AG04449 (cell line): ENCODE results near the gene GINS2.

Experiments used
- CTCF ChIA-PET: fragments of 350-600 bp; formaldehyde crosslinking; extraction: SDS; loops from one replicate; lab custom pipeline; 2021; ENCODE audit warnings: antibody characterized with exemption; lab: Yijun Ruan, JAX
- POLR2A ChIA-PET: fragments of 400-600, 350-600 bp; formaldehyde crosslinking; extraction: SDS; loops from one replicate; lab custom pipeline; 2020; ENCODE audit warnings: antibody characterized with exemption, inconsistent platforms; lab: Yijun Ruan, JAX
- DNase-seq: peaks from one replicate; pipeline ENCODE4 v3.0.0-alpha.2; 2010; ENCODE audit warnings: low read depth, low spot score
- H3K4me3 ChIP-seq: 2 replicates; pipeline ENCODE4 v1.5.1; 2011; ENCODE audit warnings: low read depth, mild to moderate bottlenecking, control low read depth, low read length
- TF ChIP-seq, protein P1 (sequence below): IDR thresholded peaks from one replicate; pipeline ENCODE4 v1.5.1; 2011; ENCODE audit warnings: mild to moderate bottlenecking, moderate library complexity, low read length, control low read depth, inconsistent platforms; ENCODE audit not compliant: insufficient read depth; ENCODE audit errors: missing control alignments

GINS2 gene

DNA sequence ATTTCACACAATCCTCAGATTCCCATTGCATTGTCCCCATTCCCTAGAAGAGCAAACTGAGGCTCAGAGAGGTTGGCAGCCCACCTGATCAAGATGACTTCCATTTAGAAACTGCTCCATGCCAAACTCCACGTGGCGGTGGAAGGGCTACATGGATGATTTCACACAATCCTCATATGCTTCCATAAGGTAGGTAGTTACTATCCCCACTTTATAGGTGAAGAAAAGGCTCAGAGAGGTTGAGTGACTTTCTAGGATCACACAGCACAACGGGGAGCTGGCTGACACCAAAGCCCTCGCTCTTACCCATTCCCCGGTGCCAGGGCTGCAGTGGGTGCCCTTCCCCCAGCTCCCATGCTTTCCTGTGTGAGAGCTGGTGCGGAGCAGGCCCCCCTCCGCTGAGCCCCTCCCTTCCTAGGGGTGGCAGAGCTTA, 9.7 kb upstream of the GINS2 start:
- H3K4me3 ChIP-seq = no peak overlapping the region
- CTCF ChIA-PET = interaction anchor here (0.9 to 1.6 kb wide), 3 partner anchors 12 to 39 kb away, joined by 3 to 4 read pairs (median 4); no protein-coding TSS in a partner anchor
- POLR2A ChIA-PET = interaction anchor here (0.7 kb wide), 1 partner anchor 52 kb away, joined by 3 read pairs; no protein-coding TSS in a partner anchor
- TF ChIP-seq, protein P1, sequence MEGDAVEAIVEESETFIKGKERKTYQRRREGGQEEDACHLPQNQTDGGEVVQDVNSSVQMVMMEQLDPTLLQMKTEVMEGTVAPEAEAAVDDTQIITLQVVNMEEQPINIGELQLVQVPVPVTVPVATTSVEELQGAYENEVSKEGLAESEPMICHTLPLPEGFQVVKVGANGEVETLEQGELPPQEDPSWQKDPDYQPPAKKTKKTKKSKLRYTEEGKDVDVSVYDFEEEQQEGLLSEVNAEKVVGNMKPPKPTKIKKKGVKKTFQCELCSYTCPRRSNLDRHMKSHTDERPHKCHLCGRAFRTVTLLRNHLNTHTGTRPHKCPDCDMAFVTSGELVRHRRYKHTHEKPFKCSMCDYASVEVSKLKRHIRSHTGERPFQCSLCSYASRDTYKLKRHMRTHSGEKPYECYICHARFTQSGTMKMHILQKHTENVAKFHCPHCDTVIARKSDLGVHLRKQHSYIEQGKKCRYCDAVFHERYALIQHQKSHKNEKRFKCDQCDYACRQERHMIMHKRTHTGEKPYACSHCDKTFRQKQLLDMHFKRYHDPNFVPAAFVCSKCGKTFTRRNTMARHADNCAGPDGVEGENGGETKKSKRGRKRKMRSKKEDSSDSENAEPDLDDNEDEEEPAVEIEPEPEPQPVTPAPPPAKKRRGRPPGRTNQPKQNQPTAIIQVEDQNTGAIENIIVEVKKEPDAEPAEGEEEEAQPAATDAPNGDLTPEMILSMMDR = no peak
- DNase-seq = no peak

DNA sequence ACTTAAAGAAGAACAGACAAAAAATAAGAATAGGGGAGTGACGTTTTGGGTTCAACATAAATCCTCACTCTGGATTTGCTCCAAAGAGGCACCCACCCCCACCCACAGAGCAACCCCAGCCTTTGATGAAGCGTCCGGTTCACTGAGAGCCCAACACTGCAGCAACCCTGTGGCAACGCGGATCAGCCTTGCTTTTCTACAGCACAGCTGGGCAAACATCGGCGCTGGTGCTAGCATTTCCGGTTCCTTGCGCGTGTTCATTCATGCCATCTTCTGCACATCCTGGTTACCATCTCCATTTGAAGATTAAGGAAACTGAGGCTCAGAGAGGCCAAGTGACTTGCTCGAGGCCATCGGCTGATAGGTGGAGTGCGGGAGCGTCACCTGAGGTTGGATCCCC, 8.7 kb upstream of the GINS2 start:
- CTCF ChIA-PET = interaction anchor here (1.4 kb wide), 1 partner anchor 15 kb away, joined by 3 read pairs; no protein-coding TSS in a partner anchor

DNA sequence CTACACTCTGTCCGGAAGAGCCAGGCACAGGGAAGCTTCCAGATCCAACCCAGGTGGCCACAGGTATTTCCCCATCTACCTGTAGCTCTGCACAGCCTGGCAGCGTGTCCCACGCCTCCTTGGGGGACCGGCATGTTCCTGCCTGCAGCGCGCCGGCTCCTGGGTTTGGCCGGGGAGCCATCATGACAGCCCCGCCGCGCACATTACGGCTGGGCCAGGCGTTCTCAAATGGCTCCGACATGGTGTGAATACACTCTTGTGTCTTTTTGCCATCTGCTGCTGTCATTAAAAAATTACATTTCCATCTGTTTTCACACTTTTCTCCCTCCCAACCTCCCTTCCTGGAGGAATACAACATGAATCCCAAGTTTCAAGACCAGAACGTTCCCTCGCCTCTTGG, 8.0 kb upstream of the GINS2 start:
- DNase-seq = no peak
- POLR2A ChIA-PET = no interaction called here
- CTCF ChIA-PET = interaction anchor here (0.9 to 1.4 kb wide), 2 partner anchors 16 to 22 kb away, joined by 3 to 4 read pairs; no protein-coding TSS in a partner anchor
- H3K4me3 ChIP-seq = no peak overlapping the region
- TF ChIP-seq, protein P1 = no peak

More for the DNA sequence above, 8.7 kb upstream of the GINS2 start:
- TF ChIP-seq, protein P1 = no peak
- no peak overlapping the region for H3K4me3 ChIP-seq
- POLR2A ChIA-PET = no interaction called here
- no peak for DNase-seq

DNA sequence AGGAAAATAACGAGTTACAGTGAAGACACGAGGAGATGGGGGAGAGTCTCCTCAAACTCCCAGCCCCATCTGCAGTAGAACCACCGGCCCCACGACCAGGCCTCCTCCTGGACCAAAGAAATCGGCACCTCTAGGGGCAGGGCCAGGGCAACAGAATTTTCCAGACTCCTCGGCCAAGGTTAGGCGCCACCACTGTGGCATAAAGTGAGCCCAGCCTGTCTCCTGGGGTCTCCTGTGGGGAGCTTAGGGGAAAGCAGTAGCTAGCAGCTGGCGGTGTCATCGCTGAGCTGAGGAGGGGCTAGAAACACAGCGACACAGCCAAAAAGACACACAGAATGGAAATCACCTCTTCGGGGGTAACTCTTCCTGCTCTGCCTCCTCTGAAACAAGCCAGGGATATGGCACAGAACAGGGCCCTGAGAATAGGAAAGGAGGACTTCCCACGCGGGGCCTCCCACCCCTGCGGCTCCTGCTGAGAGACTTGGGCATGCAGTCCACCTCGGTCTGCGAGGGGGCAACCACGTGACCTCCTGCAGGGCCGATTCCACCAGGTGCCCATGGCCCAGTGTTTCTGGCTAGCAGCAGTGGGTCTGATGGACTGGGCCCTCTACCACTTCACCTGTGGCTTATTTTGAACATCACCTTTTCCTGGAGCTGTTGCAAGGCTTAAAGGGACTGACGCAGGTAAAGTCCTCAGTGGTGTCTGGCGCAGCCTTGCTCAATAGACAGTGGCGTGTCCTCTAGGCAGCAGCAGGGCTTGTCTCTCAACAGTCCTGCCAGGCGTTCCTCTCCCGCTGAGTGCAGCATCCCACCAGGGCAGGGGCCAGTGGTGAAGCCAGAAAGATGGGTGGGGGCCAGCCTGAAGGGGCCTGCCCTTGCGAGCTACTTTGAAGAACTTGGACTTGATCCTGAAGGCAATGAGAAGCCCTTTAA, 6.7 kb upstream of the GINS2 start:
- POLR2A ChIA-PET = no interaction called here
- TF ChIP-seq, protein P1 = no peak
- H3K4me3 ChIP-seq = no peak overlapping the region
- CTCF ChIA-PET = interaction anchor here (0.8 to 7.2 kb wide), 3 partner anchors 20 to 23 kb away, joined by 3 to 41 read pairs (median 3); no protein-coding TSS in a partner anchor
- DNase-seq = no peak

DNA sequence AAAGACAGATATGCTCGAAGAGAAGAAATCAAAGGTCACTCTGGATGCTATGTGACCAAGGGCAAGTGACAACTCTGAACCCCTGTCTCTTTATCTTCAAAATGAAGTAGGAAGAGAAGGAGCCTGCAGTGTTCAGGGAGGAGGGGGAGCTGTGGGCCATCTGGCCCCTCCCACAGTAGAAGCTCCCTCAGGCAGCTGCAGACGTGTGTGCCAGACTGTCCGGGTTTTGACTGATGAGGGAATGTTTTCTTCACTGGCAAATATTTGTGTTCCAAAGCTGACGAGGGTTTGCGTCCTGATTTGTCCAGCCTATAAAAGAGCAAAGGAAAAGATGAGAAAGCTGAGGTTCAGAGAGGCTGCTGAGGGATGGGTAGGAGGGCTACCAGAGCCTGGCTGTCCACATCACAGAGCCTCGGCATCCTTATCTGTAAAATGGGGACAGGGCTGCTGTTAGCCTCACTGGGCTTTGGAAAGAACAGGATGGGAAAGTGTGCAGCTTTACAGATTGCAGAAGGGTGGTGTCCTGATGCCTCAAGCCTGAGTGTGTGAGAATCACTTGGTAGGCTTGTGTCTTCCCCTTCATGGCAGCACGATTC, 1.8 kb upstream of the GINS2 start:
- ChIA-PET POLR2A (no interaction called here), CTCF (interaction anchor here (1.9 to 7.2 kb wide), 2 partner anchors 15 to 28 kb away, joined by 4 to 41 read pairs; no protein-coding TSS in a partner anchor)
- H3K4me3 ChIP-seq = no peak overlapping the region
- DNase-seq = no peak
- TF ChIP-seq, protein P1 = no peak
